HG02623 (cell line): ENCODE results near the gene NSUN7.

Source experiments
- ATAC-seq: cut with Tn5 transposase; IDR thresholded peaks from one replicate; pipeline ENCODE4 v1.9.1; 2021; ENCODE audit warnings: moderate library complexity; ENCODE audit not compliant: unreplicated experiment

The NSUN7 gene

DNA sequence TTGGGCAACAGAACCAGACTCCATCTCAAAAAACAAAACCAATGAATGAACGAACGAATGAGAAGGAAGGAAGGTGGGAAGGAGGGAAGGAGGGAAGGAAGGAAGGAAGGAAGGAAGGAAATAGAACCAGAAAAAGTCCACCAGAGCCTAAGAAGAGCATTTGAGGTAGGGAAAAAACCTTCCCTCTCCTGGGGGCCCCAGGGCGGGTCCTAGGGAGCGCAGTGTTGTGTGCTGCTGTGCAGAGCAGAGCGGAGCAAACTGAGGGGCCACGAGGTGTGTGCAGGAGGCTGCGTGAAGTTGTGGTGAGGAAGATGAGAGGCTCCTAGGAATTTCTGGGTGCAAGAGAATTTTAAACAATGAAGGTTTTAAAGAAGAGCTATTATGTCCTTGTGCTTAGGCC, 16.0 kb upstream of the NSUN7 start:
- ATAC-seq = no peak

DNA sequence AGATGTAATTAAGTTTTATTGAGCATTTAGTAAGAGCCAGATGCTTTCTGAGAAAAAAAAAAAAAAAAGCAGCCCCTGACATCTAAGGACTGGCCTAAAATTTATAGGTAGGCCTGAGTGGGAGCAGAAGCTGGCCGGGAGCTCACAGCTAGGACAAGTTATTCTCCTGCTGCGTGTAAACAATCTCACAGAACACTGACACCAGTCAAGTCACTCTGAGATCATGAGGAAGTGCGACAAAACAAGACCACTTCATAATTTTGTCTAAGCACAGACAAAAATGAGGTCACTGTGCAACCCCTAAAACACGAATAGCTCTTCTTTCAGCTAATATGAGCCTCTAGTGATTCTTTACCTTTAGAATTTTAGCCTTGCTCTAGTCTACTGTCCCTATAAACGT, 15.3 kb upstream of the NSUN7 start:
- no peak for ATAC-seq

DNA sequence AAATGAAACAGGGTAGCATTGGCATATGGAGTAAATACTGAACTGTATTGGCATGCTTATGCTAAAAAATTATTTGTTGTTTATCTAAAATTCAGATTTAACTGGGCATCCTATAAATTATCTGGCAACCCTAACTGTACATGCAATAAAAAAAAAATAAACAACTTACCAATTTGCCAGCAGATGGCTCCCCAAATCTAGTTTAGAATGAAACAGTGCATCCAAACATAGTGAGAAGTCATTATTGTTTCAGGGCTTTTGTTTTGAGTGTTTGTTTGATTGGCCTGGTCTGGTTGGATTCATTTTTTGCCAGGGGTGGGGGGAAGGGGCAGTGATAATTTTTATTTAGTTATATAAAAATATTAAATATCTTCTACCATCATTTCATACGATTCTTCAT, 12.8 kb upstream of the NSUN7 start:
- ATAC-seq = no peak

DNA sequence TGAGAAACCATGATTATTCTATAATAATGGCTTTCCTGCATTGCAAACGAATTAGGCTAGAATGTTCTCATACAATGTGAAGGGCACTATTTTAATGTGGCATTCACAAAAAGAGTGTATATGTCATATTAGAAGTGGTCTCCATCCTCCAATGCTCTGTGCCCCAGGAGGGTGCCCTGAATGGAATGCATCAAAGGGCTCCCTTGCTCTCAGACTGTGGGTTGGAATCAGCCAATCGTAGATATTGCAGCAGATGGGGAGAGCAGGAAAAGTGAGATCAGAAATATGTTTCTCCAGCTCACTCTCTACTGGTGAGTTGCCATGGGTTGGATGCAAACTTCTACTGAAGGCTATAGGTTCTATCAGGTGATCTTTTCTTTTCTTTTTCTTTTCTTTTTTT, 11.9 kb upstream of the NSUN7 start:
- ATAC-seq = no peak

DNA sequence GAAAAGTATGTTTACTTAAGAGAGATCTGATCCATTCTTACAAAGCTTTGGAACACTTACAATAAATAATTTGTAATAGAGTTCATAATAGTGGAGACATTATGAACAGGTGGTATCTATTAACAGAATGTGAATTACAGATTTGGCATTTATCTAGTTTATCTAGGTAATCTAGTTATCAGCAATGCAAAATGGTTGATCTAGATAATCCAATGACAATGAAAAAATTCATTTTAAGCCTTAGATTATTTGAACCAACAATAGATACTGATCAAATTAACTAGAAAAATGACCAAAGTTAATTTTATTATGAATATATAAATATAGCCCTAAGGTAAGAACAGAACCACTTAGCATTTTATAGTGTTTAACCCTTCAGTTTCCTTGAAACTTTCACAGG, 10.4 kb upstream of the NSUN7 start:
- ATAC-seq = no peak

DNA sequence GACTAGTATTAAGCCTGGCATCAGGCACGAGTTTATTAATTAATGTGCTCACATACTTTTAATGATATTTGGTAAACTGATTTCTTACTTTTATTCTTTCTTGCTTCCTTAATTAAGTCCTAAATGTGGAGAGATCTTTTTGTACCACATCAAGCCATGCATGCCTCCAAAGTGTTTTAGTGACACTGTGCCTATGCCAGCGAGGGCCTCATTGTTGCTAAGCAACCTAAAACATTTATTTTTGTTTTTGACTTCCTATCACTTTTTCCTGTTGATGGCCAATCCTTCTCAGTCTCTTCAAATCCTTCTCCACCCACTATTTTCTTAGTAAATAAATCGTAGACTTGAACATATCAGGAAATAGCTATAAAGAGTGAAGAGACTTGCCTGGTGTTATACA, 5.5 kb upstream of the NSUN7 start:
- no peak for ATAC-seq

DNA sequence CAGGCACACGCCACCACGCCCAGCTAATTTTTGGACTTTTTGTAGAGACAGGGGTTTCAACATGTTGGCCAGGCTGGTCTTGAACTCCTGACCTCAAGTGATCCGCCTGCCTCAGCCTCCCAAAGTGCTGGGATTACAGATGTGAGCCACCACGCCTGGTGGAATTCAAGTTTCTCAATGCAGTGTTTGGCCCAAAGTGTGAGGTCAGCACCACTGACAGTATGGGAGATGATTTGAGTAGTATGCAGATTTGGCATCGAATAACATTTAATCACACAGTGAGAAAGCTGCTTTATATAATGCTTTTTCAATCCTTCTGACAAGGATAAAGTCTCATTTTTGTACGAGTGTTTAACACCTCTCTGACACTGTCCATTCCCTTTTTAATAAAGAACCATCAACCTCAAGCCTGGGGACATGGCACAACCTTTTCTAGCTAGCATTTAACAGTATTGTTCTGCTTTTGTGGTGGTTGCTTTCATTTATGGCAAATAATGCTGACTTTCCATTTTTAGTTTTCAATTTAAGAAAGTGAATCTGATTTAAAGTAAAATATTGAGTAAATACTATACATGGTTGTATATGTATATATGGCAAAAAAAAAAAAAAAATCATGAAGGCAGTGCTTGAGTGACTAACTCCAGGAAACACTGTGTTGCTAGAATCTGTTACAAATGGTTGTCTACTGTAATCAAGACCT, 4.3 kb upstream of the NSUN7 start:
- ATAC-seq = no peak

DNA sequence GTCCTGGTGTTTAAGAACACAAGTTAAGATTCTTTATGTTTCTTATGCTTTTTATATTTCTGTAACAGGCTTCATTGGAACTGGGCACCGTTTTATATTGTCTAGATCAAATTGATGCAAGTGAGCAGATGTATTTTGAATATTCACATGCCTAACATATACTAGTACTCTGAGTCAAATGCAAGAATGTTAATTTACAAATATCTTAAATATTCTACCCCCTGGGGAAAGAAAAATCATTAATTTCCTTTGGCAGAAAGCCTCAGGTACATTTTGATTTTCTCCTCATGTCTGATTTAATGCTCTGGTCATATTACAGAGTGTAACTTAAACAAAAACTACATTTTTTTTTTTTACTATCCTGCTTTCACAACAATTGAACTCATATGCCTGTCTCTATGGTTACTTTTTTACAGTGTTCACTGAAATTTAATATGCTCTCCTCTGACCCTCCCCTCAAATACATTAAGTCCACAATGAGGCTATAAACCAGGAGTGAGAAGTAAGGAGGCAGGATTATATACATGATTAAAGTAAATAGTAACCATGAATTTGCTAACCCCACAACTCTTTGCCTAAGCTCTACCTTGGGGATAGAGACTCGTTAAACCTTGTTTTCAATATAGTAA, 2.4 kb upstream of the NSUN7 start:
- ATAC-seq = no peak

DNA sequence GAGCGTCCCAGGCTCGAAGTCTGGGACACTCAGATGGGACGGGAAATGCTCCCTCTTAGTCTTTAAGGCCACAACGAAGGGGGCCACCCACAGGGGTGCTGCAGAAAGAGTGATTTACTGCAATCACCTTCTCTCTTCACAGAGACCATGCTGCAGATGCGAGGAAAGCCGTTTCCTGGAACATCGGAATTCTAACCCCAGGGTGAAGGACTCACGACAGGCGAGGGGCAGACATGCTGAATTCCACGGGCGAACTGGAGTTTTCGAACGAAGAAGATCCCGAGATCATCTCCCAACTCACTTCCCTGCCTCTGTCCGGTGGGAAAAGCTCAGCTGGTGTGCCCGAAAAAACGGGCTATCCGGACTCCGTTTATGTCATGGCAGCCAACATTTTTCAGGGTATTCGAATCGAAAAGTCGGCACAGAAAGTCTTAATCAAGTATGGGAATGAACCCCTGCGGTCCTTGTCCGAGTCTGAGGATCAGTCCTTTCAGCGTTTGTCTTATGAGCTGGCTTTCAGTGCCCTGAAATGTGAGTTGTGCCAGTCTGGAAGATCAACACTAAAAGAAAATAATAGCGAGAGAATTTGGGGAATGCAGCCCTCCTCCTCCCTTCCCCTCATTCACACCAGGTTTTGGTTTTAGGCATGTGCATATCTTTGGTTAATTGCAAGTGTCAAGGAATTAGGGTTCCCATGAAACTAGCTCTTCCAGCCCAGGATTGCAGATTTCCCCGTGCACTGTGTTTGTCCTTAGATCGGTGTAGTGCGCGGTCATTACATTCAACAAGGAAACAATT, 905 bp downstream of the NSUN7 start:
- ATAC-seq = no peak

DNA sequence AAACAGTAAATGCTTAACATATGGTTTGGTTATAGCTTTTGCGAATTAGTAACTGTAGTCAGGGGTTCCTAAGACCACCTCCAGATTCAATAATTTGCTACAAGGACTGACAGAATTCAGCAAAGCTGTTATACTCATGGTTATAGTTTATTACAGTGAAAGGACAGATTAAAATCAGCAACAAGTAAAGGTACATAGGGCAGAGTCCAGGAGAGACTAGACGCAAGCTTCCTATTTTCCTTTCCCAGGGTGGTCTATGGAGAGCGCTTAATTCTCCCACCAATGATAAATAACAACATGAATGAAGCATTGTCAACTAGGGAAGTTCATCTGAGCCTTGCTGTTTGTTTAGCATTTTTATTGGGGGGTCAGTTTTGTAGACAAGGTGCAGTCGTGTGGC, 5.9 kb downstream of the NSUN7 start:
- no peak for ATAC-seq

DNA sequence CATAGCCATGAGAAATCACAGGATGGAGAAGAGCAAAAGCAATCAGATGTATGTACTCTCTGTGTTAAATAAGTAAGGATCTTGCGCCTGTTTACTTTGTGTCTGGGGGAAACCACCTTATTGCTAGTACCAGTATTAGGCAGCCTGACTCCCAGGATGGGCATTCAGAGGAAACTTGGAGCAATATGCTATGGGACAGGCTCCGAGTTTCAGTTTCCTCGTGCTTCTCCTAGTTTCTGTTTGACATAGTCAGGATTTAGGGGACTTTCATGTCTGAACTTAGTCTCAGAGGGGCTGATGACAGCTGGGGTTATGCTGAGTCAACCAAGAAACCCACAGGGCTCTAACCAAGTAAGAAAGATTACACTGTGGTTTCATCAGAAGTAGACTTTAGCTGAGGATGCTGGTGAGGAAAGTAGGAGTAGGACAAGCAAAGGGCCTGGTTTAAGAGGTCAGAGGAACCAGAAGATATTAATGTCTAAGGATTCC, 13.5 kb downstream of the NSUN7 start:
- ATAC-seq = peak; percentile 99

DNA sequence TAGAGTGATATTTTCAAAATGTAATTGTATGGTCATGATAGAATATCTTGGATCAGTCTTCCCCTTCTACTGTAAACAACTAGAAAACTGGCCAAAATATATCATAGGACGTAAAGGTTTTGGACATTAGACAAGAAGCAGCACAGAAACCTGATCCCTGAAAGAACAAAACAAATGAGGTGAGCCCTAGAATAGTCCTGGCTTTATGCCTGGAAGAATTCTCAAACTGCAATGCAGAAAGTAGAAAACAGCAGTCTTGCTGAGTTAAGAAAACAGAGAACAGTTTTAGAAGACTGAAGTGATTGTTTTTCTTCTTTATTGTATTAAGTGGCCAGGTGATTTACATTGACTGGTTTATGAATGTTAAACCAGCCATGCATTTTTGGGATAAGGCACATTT, 19.5 kb downstream of the NSUN7 start:
- no peak for ATAC-seq

DNA sequence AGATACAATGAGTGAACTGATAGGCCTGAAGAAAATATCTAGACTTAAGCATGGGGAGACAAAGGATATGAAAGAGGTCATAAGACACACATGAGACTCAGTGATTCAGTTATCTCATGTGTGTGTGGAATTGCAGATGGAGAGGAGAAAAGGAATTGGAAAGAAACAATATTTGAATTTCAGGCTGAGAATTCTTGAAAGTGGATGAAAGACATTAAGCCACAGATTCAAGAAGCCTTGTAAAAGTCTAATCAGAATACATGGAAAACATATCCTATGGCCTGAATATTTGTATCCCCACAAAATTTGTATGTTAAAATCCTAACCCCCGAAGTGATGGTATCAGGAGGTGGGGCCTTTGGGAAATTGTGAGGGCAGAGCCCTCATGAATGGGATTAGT, 28.3 kb downstream of the NSUN7 start:
- no peak for ATAC-seq

DNA sequence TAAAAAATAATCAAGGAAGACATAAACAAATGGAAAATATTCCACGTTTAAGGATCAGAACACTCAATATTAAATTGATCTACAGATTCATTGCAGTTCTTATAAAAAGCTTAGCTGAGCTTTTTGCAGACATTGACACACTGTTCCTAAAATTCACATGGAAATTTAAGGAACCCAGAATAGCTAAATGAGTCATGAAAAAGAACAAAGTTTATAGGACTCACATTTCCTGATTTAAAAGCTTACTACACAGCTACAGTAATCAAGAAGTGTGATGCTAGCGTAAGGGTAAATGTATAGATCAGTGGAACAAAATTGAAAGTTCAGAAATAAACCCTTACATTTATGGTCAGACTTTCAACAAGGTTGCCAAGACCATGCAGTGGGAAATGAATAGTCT, 33.1 kb downstream of the NSUN7 start:
- ATAC-seq = no peak

DNA sequence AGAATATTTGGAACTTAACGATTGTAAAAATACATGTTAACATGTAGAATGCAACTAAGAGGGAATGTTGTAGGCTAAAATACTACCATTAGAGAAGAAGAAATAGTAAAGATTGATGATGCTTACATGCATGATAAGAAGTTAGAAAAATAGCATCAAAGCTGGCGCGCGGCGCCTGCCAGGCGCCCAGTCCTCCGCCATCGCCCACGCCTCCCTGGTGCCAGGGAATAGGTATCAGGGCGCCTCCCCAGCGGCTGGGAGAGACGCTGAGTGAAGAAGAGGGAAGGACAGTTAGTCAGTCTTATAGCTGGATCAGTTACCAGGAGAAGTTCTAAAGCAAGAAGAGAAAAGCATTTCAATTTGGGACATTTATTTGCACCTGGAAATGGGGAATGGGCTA, 36.0 kb downstream of the NSUN7 start:
- no peak for ATAC-seq

DNA sequence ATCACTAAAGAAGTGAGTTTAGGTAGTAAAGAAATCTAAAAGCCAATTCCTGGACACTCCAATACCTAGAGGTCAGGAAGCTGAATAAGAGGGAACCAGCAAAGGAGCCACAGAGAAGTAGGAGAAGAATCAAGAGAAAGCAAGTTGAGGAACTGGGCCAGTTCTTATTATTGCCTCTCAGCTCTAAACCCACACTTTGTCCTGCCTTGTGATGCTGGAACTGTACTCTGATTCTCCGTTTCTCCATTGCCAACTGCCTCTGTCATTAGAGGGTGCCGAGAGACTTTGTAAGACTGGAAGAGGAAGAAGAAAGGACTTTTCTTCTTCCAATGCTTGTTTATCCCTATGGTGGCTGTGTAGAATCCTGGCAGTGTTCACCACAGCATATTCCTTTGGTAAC, 38.6 kb downstream of the NSUN7 start:
- ATAC-seq = no peak

DNA sequence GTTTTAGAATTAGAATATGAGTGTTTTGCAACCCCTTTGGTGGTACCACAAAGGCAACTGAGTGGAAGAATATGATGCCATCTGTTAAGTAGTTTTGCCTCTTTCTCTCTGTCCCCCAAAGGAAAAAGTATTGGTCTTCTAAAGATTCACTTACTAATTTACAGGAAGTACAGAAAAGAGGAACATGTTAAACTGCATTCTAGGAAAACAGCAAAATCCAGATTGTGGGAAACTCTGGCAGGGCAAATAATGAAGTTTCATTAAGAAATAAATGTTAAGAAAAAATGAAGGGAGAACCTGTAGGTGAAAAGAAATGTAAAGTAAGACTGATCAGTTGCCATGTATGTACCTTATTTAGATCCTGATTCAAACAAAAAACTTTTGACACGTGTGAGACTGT, 39.3 kb downstream of the NSUN7 start:
- no peak for ATAC-seq

DNA sequence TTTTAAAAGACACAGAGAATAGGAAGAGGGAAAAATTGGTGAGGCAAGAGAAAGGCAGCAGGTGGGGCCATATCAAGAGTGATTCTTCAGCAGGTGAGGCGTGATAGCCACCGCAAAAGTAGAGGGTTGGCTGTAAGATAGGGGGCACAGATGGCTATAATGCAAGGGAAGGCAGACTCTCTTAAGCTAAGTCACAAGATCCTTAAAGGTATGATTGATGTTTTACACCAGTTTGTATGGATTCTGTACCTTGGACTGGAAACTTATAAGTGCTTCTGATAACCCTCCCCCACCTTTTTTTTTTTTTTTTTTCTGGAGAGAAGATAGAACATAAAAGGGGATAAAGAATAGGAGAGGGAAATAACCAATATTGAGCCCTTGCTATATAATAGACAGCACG, 40.0 kb downstream of the NSUN7 start:
- ATAC-seq = no peak

DNA sequence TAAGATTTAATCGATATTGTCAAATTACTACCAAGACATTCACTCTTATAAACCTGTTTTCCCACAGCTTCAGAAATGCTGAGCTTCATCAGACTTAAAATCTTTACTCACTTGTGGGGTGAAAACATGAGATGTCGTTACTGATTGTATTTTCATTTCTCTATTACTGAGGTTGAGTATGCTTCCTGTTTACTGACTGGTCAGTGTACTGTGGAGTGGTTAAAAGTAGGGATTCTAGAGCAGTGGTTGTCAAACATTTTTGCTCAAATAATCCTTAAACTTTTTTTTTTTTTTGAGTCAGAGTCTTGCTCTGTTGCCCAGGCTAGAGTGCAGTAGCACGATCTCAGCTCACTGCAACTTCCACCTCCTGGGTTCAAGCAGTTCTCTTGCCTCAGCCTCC, 50.3 kb downstream of the NSUN7 start:
- no peak for ATAC-seq

DNA sequence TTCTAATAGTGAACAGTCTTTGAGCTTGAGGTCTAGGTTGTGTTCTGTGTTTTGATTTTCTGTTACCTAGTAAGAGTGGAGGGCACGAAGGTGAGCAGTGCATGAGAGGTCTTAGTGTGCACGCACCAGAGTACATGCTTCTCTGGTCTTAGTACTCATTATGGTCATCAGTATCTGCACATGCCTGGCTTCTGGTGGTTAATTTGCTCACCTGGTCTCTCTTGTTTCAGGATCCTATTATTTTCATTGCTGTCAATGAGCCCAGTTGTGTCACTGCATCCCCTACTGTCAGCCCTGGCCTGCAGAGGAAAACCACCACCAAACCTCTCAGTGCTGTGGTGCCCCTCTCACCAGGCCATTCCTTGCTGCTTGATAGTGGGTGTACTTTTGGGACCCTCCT, 54.8 kb downstream of the NSUN7 start:
- no peak for ATAC-seq

DNA sequence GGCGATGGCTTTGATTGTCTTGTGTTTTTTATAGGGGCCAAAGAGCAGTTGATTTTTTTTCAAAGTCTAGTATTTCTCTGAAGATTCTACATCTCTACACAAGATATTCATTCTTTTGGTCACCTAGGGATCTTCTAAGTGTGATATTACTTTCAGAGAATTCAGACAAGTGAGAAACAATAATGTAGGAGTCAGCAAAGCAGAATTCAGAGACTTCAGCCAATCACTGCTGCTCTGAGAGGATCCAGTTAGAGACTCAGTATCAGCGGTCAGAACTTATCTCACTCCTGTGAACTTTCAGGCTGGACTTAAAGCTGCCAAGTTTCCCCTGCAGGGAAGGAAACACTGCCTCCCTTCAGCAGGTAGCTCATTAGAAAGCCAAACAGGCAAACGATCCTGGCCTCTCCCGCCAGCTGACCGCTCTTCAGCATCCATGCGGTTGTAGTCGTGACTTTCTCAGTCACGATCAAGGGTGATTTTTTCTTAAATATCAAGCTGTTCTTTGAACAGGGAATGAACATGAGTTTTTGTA, 59.2 kb downstream of the NSUN7 start:
- no peak for ATAC-seq

DNA sequence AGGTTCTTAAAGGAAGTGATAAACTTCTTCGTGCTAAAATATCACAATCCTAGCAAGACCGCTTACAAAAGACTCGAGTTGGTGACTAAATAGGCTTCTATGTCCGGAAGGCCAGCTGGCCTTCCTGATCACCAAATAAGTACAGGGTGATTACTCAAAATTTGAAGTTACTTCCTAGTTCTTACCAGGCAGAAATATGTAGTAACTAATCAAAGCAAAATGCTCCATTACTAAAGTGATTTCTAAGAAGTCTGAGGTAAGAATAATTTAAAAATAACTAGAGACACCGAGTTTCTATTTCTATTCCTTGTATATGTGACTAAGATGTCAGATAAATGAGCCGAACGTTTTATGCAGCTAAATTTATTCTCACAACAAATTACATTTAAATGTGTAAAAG, 62.2 kb downstream of the NSUN7 start:
- no peak for ATAC-seq
